ENCODE data around the gene HSPA12A. TPM values are rescaled to one million over a fixed set of nuclear protein-coding genes. Genes with fewer than 3 reads are reported as not detected.

The HSPA12A gene
- total and polyA plus RNA-seq, 9 of the 15 experiments (the other 6 are each of a cell fraction or from before 2014, with no cell fraction given), result 0.01 to 0.18 (median 0.04) TPM; not detected in 4

DNA sequence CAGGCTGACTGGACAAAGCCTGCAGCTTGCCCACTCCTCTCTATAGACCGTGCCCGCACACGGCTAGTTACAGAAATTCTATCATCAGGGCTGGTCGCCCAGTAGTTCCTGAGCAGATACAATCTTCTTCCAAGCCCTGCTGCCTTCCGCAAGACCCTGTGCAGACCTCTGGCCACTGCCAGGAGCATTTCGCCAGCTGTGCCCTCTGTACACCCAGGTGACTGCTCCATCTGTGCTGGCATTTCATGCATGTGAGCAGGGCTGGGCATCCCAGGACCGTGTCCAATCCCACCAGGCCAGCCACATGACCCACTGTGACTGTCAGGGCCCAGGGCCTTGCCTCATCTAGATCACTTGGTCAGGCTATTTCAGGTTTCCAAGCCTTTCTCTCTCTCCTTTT lies 36.9 kb downstream of the HSPA12A start:
- ATAC-seq, result no peak
- DNase-seq (ENCODE audit: extremely low read depth in 1 of 4, low spot score in 3 of 4), result no peak
- no TSS peak for BruUV-seq (replicated peaks)
- Histone ChIP-seq H3K9me3 (replicated peaks; ENCODE audit: control insufficient read depth, insufficient read depth, low read depth, low read length) (no peaks in the 10 kb centered on the region), H3K79me2 (ENCODE audit: control insufficient read depth, insufficient read depth, low read length) (no peaks in the 10 kb centered on the region), H2AFZ (ENCODE audit: low read depth, low read length) (no peak overlapping the region), H3K4me1 (replicated peaks in 1 of 2; ENCODE audit: control insufficient read depth in 2 of 2, insufficient read depth in 2 of 2, low read length in 2 of 2) (no peaks in the 10 kb centered on the region), H3K9ac (ENCODE audit: insufficient read depth in 1 of 2, low read depth in 2 of 2, low read length in 2 of 2) (no peak overlapping the region), H4K20me1 (replicated peaks; ENCODE audit: control insufficient read depth, insufficient read depth, low read length) (no peaks in the 10 kb centered on the region), H3K36me3 (ENCODE audit: control insufficient read depth, insufficient read depth, low read length) (no peaks in the 10 kb centered on the region), H3K27ac (ENCODE audit: extremely low read depth, low read depth, low read length) (no peak overlapping the region), H3K9me1 (ENCODE audit: control insufficient read depth, insufficient read depth, low read length) (no peaks in the 10 kb centered on the region), H3K27me3 (ENCODE audit: control insufficient read depth in 2 of 2, insufficient read depth in 2 of 2, low read length in 2 of 2) (peaks cover 0 to 5% of the 10 kb centered on the region in 2 experiments; a peak in 1 of 5 replicates), H3K4me2 (ENCODE audit: insufficient read depth, low read length) (no peak overlapping the region), H3K4me3 (no peak overlapping the region)
- ChIA-PET POLR2A (no interaction called here), CTCF (ENCODE audit: low intra/inter-chr PET ratio) (no interaction called here)
- in situ Hi-C loops (cut with MboI) (no loop called here), intact Hi-C loops (cut with micrococcal nuclease) (no loop called here)
- TF ChIP-seq BRCA1 (IDR thresholded peaks at IDR 0.05), result no peak
- no peak for TF ChIP-seq BRCA1 (CRISPR knock-in tag; IDR thresholded peaks at IDR 0.05)
- no peak for TF ChIP-seq CBFA2T2 (conservative IDR thresholded peaks at IDR 0.05)
- no peak for TF ChIP-seq SMC3 (conservative IDR thresholded peaks at IDR 0.05; ENCODE audit: insufficient read depth, low read depth, low read length)
- no peak for TF ChIP-seq L3MBTL2 (IDR thresholded peaks at IDR 0.05)
- no peak for TF ChIP-seq CBX3 (IDR thresholded peaks at IDR 0.05; ENCODE audit: borderline replicate concordance in 1 of 2, low read length in 2 of 2)
- no peak for TF ChIP-seq TAF1 (IDR thresholded peaks at IDR 0.05; ENCODE audit: control insufficient read depth, extremely low read depth, insufficient read depth, low read length, severe bottlenecking)
- TF ChIP-seq HNRNPL (IDR thresholded peaks at IDR 0.05; ENCODE audit: low read depth, low read length), result no peak
- WGBS (ENCODE audit: insufficient coverage, low coverage, missing lambda C conversion rate), result 20% methylated on average over 3 of the region's 7 CpGs
- FAIRE-seq, result no peak

Data from K562 (cell line).